ENCODE data around the gene MACROD2. TPM values are rescaled to one million over a fixed set of nuclear protein-coding genes. Genes with fewer than 3 reads are reported as not detected.

The MACROD2 gene
- total and polyA plus RNA-seq, 11 donors, result 0.54 to 5.4 (median 2.4) TPM

DNA sequence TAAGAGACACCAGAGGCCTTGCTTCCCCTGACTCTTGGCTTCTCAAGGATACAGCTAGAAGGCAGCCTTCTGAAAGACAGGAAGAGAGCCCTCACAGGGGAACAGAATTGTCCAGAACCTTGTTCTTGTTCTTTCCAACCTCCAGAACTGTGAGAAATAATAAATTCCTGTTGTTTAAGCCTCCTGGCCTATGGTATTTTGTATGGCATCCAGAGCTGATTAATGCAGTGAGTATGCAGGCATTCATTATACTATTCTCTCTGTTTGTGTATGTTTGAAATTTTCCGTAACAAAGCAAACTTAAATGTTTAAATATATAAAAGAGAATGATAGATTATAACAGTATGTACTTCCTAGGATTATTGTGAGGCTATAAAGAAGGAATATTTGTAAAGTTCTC lies 1245.5 kb downstream of the MACROD2 start:
- no peak for ATAC-seq
- H3K36me3 ChIP-seq, result no peaks in the 10 kb centered on the region
- WGBS, 4 donors, result 37 to 93% (median 68%) methylated on average over 1 of the region's 1 CpG

DNA sequence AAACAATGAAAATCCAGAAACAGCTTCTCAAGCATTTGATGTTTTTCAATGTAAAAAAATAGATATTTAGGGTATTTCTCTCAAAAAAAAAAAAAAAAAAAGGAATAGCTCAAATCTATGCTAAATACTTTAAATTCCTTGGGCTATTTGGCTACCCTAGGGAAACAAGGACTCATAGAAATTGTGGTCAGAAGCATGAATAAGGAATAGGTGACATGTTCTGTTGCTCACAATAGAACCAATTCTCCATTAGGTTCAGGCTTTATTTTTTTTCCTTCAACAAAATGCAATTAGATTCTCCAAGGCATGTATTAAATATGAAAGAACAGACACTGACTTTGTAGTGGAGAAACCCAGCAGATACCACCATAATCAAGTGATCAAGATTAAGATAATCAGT lies 1246.4 kb downstream of the MACROD2 start:
- intact Hi-C loops (cut with DNase I), result no loop called here
- ATAC-seq (no peak), DNase-seq (no peak)
- no peaks in the 10 kb centered on the region for H3K4me1 ChIP-seq
- no peak overlapping the region for H3K4me3 ChIP-seq
- no peaks in the 10 kb centered on the region for H3K9me3 ChIP-seq
- H3K27ac ChIP-seq, result no peak overlapping the region
- no peak for TF ChIP-seq POLR2A (IDR thresholded peaks at IDR 0.05)
- TF ChIP-seq, protein P1, sequence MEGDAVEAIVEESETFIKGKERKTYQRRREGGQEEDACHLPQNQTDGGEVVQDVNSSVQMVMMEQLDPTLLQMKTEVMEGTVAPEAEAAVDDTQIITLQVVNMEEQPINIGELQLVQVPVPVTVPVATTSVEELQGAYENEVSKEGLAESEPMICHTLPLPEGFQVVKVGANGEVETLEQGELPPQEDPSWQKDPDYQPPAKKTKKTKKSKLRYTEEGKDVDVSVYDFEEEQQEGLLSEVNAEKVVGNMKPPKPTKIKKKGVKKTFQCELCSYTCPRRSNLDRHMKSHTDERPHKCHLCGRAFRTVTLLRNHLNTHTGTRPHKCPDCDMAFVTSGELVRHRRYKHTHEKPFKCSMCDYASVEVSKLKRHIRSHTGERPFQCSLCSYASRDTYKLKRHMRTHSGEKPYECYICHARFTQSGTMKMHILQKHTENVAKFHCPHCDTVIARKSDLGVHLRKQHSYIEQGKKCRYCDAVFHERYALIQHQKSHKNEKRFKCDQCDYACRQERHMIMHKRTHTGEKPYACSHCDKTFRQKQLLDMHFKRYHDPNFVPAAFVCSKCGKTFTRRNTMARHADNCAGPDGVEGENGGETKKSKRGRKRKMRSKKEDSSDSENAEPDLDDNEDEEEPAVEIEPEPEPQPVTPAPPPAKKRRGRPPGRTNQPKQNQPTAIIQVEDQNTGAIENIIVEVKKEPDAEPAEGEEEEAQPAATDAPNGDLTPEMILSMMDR (IDR thresholded peaks at IDR 0.05), result no peak
- no peaks in the 10 kb centered on the region for H3K36me3 ChIP-seq
- H3K27me3 ChIP-seq, result no peaks in the 10 kb centered on the region

More for the DNA sequence above, 1245.5 kb downstream of the MACROD2 start:
- H3K9me3 ChIP-seq, result no peaks in the 10 kb centered on the region
- no peak overlapping the region for H3K27ac ChIP-seq
- DNase-seq, result no peak
- no peaks in the 10 kb centered on the region for H3K27me3 ChIP-seq
- H3K4me3 ChIP-seq, result no peak overlapping the region
- TF ChIP-seq, protein P1 (IDR thresholded peaks at IDR 0.05), result no peak
- no peak for TF ChIP-seq POLR2A (IDR thresholded peaks at IDR 0.05)
- intact Hi-C loops (cut with DNase I), result no loop called here
- no peaks in the 10 kb centered on the region for H3K4me1 ChIP-seq

DNA sequence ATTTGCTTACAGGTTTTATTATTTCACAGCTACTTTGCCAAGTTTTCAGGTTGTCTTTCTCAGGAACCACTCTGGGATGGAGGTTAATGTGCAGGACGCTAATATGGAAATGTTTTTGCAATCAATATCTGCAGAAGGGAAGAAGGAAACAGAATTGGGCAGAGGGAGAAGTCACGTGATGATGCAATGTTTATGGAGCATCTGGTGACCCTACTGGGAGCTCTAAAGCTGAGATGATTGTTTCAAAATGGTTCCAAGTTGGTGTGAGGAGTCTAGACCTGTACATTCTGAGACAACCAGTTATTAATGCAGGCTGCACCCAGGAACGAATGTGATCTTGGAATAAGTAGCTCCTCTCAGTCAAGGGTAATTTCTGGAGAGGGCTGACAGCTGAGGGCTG lies 1247.5 kb downstream of the MACROD2 start:
- H3K27ac ChIP-seq, result no peak overlapping the region
- TF ChIP-seq POLR2A (IDR thresholded peaks at IDR 0.05), result no peak
- TF ChIP-seq, protein P1 (IDR thresholded peaks at IDR 0.05), result no peak
- H3K36me3 ChIP-seq, result no peaks in the 10 kb centered on the region
- ATAC-seq (no peak), DNase-seq (no peak)
- no peaks in the 10 kb centered on the region for H3K9me3 ChIP-seq
- intact Hi-C loops (cut with DNase I), result no loop called here
- H3K4me3 ChIP-seq, result no peak overlapping the region
- H3K4me1 ChIP-seq, result no peaks in the 10 kb centered on the region
- H3K27me3 ChIP-seq, result no peaks in the 10 kb centered on the region
- 45 to 70% (median 58%) methylated on average over 3 of the region's 3 CpGs for WGBS, 4 donors

DNA sequence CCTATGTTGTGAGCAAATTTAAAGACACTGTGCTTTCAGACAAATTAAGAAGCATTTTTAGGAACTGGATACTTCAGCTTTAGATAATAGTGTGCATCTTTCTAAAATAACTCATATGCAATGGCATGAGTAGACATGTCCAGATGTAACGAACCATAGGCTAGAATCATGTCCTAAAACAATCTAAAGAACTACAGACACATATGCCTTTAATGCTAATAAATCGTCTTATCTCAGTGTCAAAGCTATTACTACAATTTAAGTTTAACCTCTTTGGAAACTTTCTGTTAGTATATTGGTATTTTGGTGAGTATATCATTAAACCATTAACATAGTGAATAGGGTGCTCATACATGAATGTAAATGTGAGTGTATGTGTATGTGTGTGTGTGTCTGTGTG lies 1250.6 kb downstream of the MACROD2 start:
- Histone ChIP-seq H3K27ac (no peak overlapping the region), H3K4me3 (no peak overlapping the region), H3K4me1 (no peaks in the 10 kb centered on the region), H3K36me3 (no peaks in the 10 kb centered on the region), H3K9me3 (no peaks in the 10 kb centered on the region), H3K27me3 (no peaks in the 10 kb centered on the region)
- 49 to 79% (median 62%) methylated on average over 2 of the region's 2 CpGs for WGBS, 4 donors
- DNase-seq (no peak), ATAC-seq (no peak)
- TF ChIP-seq POLR2A (IDR thresholded peaks at IDR 0.05), result no peak
- TF ChIP-seq, protein P1 (IDR thresholded peaks at IDR 0.05), result no peak
- intact Hi-C loops (cut with DNase I), result no loop called here
